Activated CD8-positive, alpha-beta memory T cell treated with anti-CD3 and anti-CD28 coated beads for 36 hours (primary cell): ENCODE measurements around the gene MPZL2. TPM values are rescaled to one million over a fixed set of nuclear protein-coding genes. Genes with fewer than 3 reads are reported as not detected.

ENCODE experiments used
- CTCF ChIA-PET: fragments of 350-600 bp; sonication (Branson Sonifier 250); formaldehyde crosslinking; loops from one replicate; lab custom pipeline; 2021; ENCODE audit warnings: antibody characterized with exemption; lab: Charles Lee
- POLR2A ChIA-PET: fragments of 350-600 bp; sonication (Branson Sonifier 250); formaldehyde crosslinking; loops from one replicate; lab custom pipeline; 2021; ENCODE audit warnings: antibody characterized with exemption; lab: Charles Lee
- total RNA-seq, 2 experiments: library from RNA; stranded (reverse); gene quantifications; one replicate each; pipeline ENCODE4 v1.2.3, GENCODE V29; 2021

The MPZL2 gene
- total RNA-seq, result 1 to 10 TPM; 6.1 to 7.8 TPM

GRCh38 chr11:118263695-118264568 lies at the start of gene MPZL2:
MPZL2 (minus strand) TSS chr11:118264297; CDS start chr11:118264153, 144 bp downstream.
- POLR2A ChIA-PET, result interaction anchor here (0.6 to 0.7 kb wide), 2 partner anchors 23 to 78 kb away, joined by 3 to 7 read pairs; no protein-coding TSS in a partner anchor
- CTCF ChIA-PET, result no interaction called here

- POLR2A ChIA-PET, result interaction anchor here (0.5 kb wide), 1 partner anchor 96 kb away, joined by 3 read pairs; no protein-coding TSS in a partner anchor
- CTCF ChIA-PET, result no interaction called here
Observed at GRCh38 chr11:118313242-118313641, 49.1 kb upstream of the MPZL2 start.

- POLR2A ChIA-PET, result interaction anchor here (1.3 kb wide), 1 partner anchor 26 kb away, joined by 3 read pairs; no protein-coding TSS in a partner anchor
- CTCF ChIA-PET, result interaction anchor here (1.1 kb wide), 2 partner anchors 42 to 48 kb away, joined by 3 to 4 read pairs; no protein-coding TSS in a partner anchor
Observed at GRCh38 chr11:118312328-118312727, 48.2 kb upstream of the MPZL2 start.

GRCh38 chr11:118311518-118311917 lies 47.4 kb upstream of the MPZL2 start:
- ChIA-PET CTCF (interaction anchor here (0.8 to 1.1 kb wide), 5 partner anchors 27 to 49 kb away, joined by 3 to 4 read pairs (median 3); no protein-coding TSS in a partner anchor), POLR2A (interaction anchor here (0.8 to 1.3 kb wide), 2 partner anchors 9 to 27 kb away, joined by 3 read pairs; no protein-coding TSS in a partner anchor)

GRCh38 chr11:118310781-118311485 lies 46.8 kb upstream of the MPZL2 start:
- ChIA-PET CTCF (interaction anchor here (0.8 to 1.1 kb wide), 4 partner anchors 28 to 50 kb away, joined by 3 read pairs; no protein-coding TSS in a partner anchor), POLR2A (interaction anchor here (0.8 to 1.3 kb wide), 2 partner anchors 9 to 28 kb away, joined by 3 read pairs; no protein-coding TSS in a partner anchor)

- ChIA-PET CTCF (interaction anchor here (1.7 kb wide), 1 partner anchor 37 kb away, joined by 8 read pairs; no protein-coding TSS in a partner anchor), POLR2A (interaction anchor here (0.6 kb wide), 1 partner anchor 170 kb away, joined by 3 read pairs; no protein-coding TSS in a partner anchor)
Observed at GRCh38 chr11:118310271-118310670, 46.2 kb upstream of the MPZL2 start.

GRCh38 chr11:118308995-118309528 lies 45.0 kb upstream of the MPZL2 start:
- CTCF ChIA-PET, result interaction anchor here (0.6 to 6.5 kb wide), 7 partner anchors 11 to 110 kb away, joined by 3 to 69 read pairs (median 5); partner anchors contain the start of genes CD3D and CD3G
- POLR2A ChIA-PET, result interaction anchor here (0.6 to 2.3 kb wide), 3 partner anchors 33 to 265 kb away, joined by 3 to 7 read pairs (median 3); partner anchors contain the start of gene CD3D

GRCh38 chr11:118306556-118306955 lies 42.5 kb upstream of the MPZL2 start:
- CTCF ChIA-PET, result interaction anchor here (0.7 to 6.5 kb wide), 5 partner anchors 11 to 108 kb away, joined by 3 to 69 read pairs (median 3); partner anchors contain the start of genes CD3D and CD3G
- POLR2A ChIA-PET, result interaction anchor here (0.7 to 2.8 kb wide), 4 partner anchors 32 to 82 kb away, joined by 4 to 21 read pairs (median 8); partner anchors contain the start of genes CD3D, JAML and UBE4A

GRCh38 chr11:118305726-118306125 lies 41.6 kb upstream of the MPZL2 start:
- CTCF ChIA-PET, result interaction anchor here (0.7 to 6.5 kb wide), 6 partner anchors 10 to 107 kb away, joined by 3 to 69 read pairs (median 4); partner anchors contain the start of genes CD3D and CD3G
- POLR2A ChIA-PET, result interaction anchor here (0.6 to 2.8 kb wide), 8 partner anchors 9 to 84 kb away, joined by 3 to 21 read pairs (median 8); partner anchors contain the start of genes CD3D, CD3G and JAML

GRCh38 chr11:118304568-118305248 lies 40.6 kb upstream of the MPZL2 start, which contains the start of gene CD3E:
CD3E (plus strand) TSS chr11:118304730; CDS start chr11:118304953, 223 bp downstream.
- ChIA-PET POLR2A (interaction anchor here (0.6 to 2.8 kb wide), 14 partner anchors 9 to 317 kb away, joined by 3 to 21 read pairs (median 5); partner anchors contain the start of genes CD3D and JAML), CTCF (interaction anchor here (0.8 to 6.5 kb wide), 6 partner anchors 9 to 106 kb away, joined by 3 to 69 read pairs (median 6); partner anchors contain the start of genes CD3D, CD3G and JAML)

GRCh38 chr11:118304227-118304567 lies 40.1 kb upstream of the MPZL2 start:
- CTCF ChIA-PET, result interaction anchor here (1.0 to 6.5 kb wide), 4 partner anchors 38 to 80 kb away, joined by 3 to 69 read pairs (median 5); partner anchors contain the start of genes CD3D, CD3G and JAML

GRCh38 chr11:118301600-118302195 lies 37.6 kb upstream of the MPZL2 start:
- POLR2A ChIA-PET, result no interaction called here
- CTCF ChIA-PET, result interaction anchor here (1.0 to 3.0 kb wide), 2 partner anchors 44 to 103 kb away, joined by 3 to 10 read pairs; no protein-coding TSS in a partner anchor

More at GRCh38 chr11:118304227-118304567, 40.1 kb upstream of the MPZL2 start:
- POLR2A ChIA-PET, result interaction anchor here (0.7 to 2.8 kb wide), 8 partner anchors 9 to 316 kb away, joined by 3 to 21 read pairs (median 5); partner anchors contain the start of gene CD3D

- POLR2A ChIA-PET, result interaction anchor here (0.8 kb wide), 1 partner anchor 8 kb away, joined by 6 read pairs; the partner anchor contains the start of gene CD3E
- CTCF ChIA-PET, result interaction anchor here (0.7 to 2.9 kb wide), 29 partner anchors 9 to 313 kb away, joined by 3 to 24 read pairs (median 4); partner anchors contain the start of genes CD3D and UBE4A
Observed at GRCh38 chr11:118295815-118296454, 31.8 kb upstream of the MPZL2 start.

- ChIA-PET CTCF (interaction anchor here (0.7 to 2.9 kb wide), 27 partner anchors 10 to 314 kb away, joined by 3 to 24 read pairs (median 4); partner anchors contain the start of genes CD3D and UBE4A), POLR2A (interaction anchor here (0.8 kb wide), 1 partner anchor 9 kb away, joined by 6 read pairs; the partner anchor contains the start of gene CD3E)
Observed at GRCh38 chr11:118295199-118295598, 31.1 kb upstream of the MPZL2 start.

GRCh38 chr11:118294053-118294452 lies 30.0 kb upstream of the MPZL2 start:
- POLR2A ChIA-PET, result no interaction called here
- CTCF ChIA-PET, result interaction anchor here (0.6 to 2.9 kb wide), 2 partner anchors 96 to 108 kb away, joined by 3 to 24 read pairs; no protein-coding TSS in a partner anchor
